HepG2 (cell line): ENCODE measurements around the gene IRF2. TPM values are rescaled to one million over a fixed set of nuclear protein-coding genes. Genes with fewer than 3 reads are reported as not detected.

Source experiments
- ATAC-seq: fragments of 200-7000 bp; cut with Tn5 transposase; 3 replicates; pipeline ENCODE4 v1.9.1; 2020; ENCODE audit warnings: mild to moderate bottlenecking, moderate library complexity
- BruUV-seq: library from RNA; stranded (reverse); fragments of 400-500 nt; replicated peaks from 2 replicates; lab custom pipeline; 2021; lab: Mats Ljungman, UMichigan
- CTCF ChIA-PET: fragments of 300-600 bp; formaldehyde crosslinking; extraction: SDS; loops from one replicate; lab custom pipeline; 2021; ENCODE audit warnings: low total read pairs, inconsistent platforms, low intra/inter-chr PET ratio; lab: Yijun Ruan, JAX
- POLR2A ChIA-PET: fragments of 350-600 bp; sonication (Branson Sonifier 250); formaldehyde crosslinking; loops from one replicate; lab custom pipeline; 2020; ENCODE audit warnings: antibody characterized with exemption, inconsistent platforms; lab: Yijun Ruan, JAX
- DNase-seq: peaks from one replicate; pipeline ENCODE4 v3.0.0-alpha.2; 2015; ENCODE audit warnings: low spot score
- FAIRE-seq: peaks from 3 replicates; lab custom pipeline; 2011; peaks lifted over from hg19 to GRCh38; lab: Jason Lieb, UNC
- H2AFZ ChIP-seq: one replicate; pipeline ENCODE4 v1.6.1; 2011; ENCODE audit warnings: low read length, inconsistent platforms
- H3K27ac ChIP-seq: fragments of 300-600 bp; 3 replicates; pipeline ENCODE4 v1.8.0; 2011; ENCODE audit warnings: mixed run types, mild to moderate bottlenecking, mixed read lengths, low read length, inconsistent platforms; ENCODE audit not compliant: insufficient read depth; ENCODE audit errors: extremely low read length
- H3K27me3 ChIP-seq, 2 experiments: fragments of 200-600 bp in 1 of 2; 2 replicates in 1 of 2; 3 replicates in 1 of 2; pipeline versions ENCODE4 v1.6.0 to v1.8.0; 2011; ENCODE audit warnings: low read length in 2 of 2, mild to moderate bottlenecking in 2 of 2, moderate library complexity in 2 of 2, inconsistent platforms in 1 of 2; ENCODE audit not compliant: insufficient read depth in 2 of 2, control insufficient read depth in 1 of 2
- H3K36me3 ChIP-seq, 2 experiments: fragments of 200-600 bp in 1 of 2; replicated peaks in 1 of 2; 2 replicates in 1 of 2; 3 replicates in 1 of 2; pipeline versions ENCODE4 v1.5.1 to v1.8.0; 2011; ENCODE audit warnings: low read length in 2 of 2, inconsistent platforms in 1 of 2; ENCODE audit not compliant: insufficient read depth in 2 of 2, control insufficient read depth in 1 of 2
- H3K4me1 ChIP-seq: 2 replicates; pipeline ENCODE4 v1.5.1; 2012; ENCODE audit warnings: low read length, inconsistent platforms; ENCODE audit not compliant: insufficient read depth
- H3K4me2 ChIP-seq: 2 replicates; pipeline ENCODE4 v1.6.0; 2011; ENCODE audit warnings: low read depth, low read length, inconsistent platforms
- H3K4me3 ChIP-seq, 3 experiments: fragments of 200-600 bp in 1 of 3; sonication (generic), shearing (Covaris generic) in 1 of 3; replicated peaks in 1 of 3; 2 replicates each; pipeline ENCODE4 v1.5.1; 2011 to 2016; ENCODE audit warnings: low read length in 3 of 3, inconsistent platforms in 2 of 3, low read depth in 2 of 3, mild to moderate bottlenecking in 2 of 3, control low read depth in 1 of 3, mixed read lengths in 1 of 3; ENCODE audit not compliant: insufficient read depth in 1 of 3
- H3K79me2 ChIP-seq: one replicate; pipeline ENCODE4 v1.6.1; 2011; ENCODE audit warnings: low read length, inconsistent platforms; ENCODE audit not compliant: insufficient read depth
- H3K9ac ChIP-seq: 2 replicates; pipeline ENCODE4 v1.6.0; 2011; ENCODE audit warnings: mild to moderate bottlenecking, low read depth, low read length, inconsistent platforms; ENCODE audit not compliant: insufficient read depth
- H3K9me3 ChIP-seq: 2 replicates; pipeline ENCODE4 v1.5.1; 2012; ENCODE audit warnings: mild to moderate bottlenecking, low read length
- H4K20me1 ChIP-seq: 2 replicates; pipeline ENCODE4 v1.6.0; 2011; ENCODE audit warnings: inconsistent platforms, mild to moderate bottlenecking, low read length, moderate library complexity; ENCODE audit not compliant: insufficient read depth
- ESRRA ChIP-seq: sonication (generic); formaldehyde crosslinking; IDR thresholded peaks from 2 replicates; pipeline ENCODE4 v1.5.1; 2020; ENCODE audit warnings: mild to moderate bottlenecking, low read depth, missing genetic modification reagents
- HNRNPLL ChIP-seq: fragments of 200-400 bp; formaldehyde crosslinking; IDR thresholded peaks from 2 replicates; pipeline ENCODE4 v1.6.1; 2017; ENCODE audit warnings: mild to moderate bottlenecking, low read depth, low read length; ENCODE audit not compliant: poor library complexity, severe bottlenecking
- IRF2 ChIP-seq: IDR thresholded peaks from 2 replicates; pipeline ENCODE4 v1.6.1; 2018; ENCODE audit warnings: missing genetic modification reagents, missing compliant biosample characterization
- KDM2A ChIP-seq: sonication (generic); formaldehyde crosslinking; IDR thresholded peaks from 2 replicates; pipeline ENCODE4 v1.4.0; 2020; ENCODE audit warnings: low read depth, missing genetic modification reagents, borderline replicate concordance
- MNT ChIP-seq: fragments of 450-650 bp; IDR thresholded peaks from 2 replicates; pipeline ENCODE4 v1.6.1; 2016
- NCOA1 ChIP-seq: sonication (generic); formaldehyde crosslinking; IDR thresholded peaks from 2 replicates; pipeline ENCODE4 v1.9.0; 2021; ENCODE audit warnings: missing genetic modification reagents
- RFX1 ChIP-seq: fragments of 450-650 bp; IDR thresholded peaks from 2 replicates; pipeline ENCODE4 v1.6.1; 2017
- SNAPC5 ChIP-seq: sonication (generic); formaldehyde crosslinking; IDR thresholded peaks from 2 replicates; pipeline ENCODE4 v1.8.1; 2023; ENCODE audit warnings: mild to moderate bottlenecking, missing genetic modification reagents, borderline replicate concordance
- ZNF207 ChIP-seq: fragments of 450-650 bp; IDR thresholded peaks from 2 replicates; pipeline ENCODE4 v1.6.1; 2016; ENCODE audit warnings: antibody characterized with exemption, borderline replicate concordance
- ZNF451 ChIP-seq: sonication (generic); formaldehyde crosslinking; IDR thresholded peaks from 2 replicates; pipeline ENCODE4 v1.5.0; 2020; ENCODE audit warnings: mild to moderate bottlenecking, missing genetic modification reagents
- ZNF605 ChIP-seq: sonication (generic); formaldehyde crosslinking; IDR thresholded peaks from 2 replicates; pipeline ENCODE4 v1.8.0; 2022; ENCODE audit warnings: mild to moderate bottlenecking, missing genetic modification reagents
- ZSCAN31 ChIP-seq: sonication (generic); formaldehyde crosslinking; IDR thresholded peaks from 2 replicates; pipeline ENCODE4 v1.5.0; 2020; ENCODE audit warnings: low read depth, mild to moderate bottlenecking, missing genetic modification reagents
- WGBS: methylation state at CpG from one replicate; pipeline ENCODE4 v1.1.6; 2017; ENCODE audit warnings: low lambda C conversion rate; 5-methylcytosine and 5-hydroxymethylcytosine counted together
- in situ Hi-C: cut with HindIII; loops from 2 replicates; pipeline ENCODE4 v1.10.0; 2017; ENCODE audit warnings: low pct_unique_long_range_greater_than_20kb; ENCODE audit not compliant: extremely low pct_ligation_motif_present
- intact Hi-C: fragments of 100-400 bp; cut with micrococcal nuclease; formaldehyde crosslinking; loops from one replicate; pipeline ENCODE4 v1.10.0; 2022; ENCODE audit not compliant: unreplicated experiment
- polyA plus RNA-seq, 8 experiments: library from polyadenylated mRNA; depleted of rRNA in 3 of 8; stranded (reverse) in 7 of 8; unstranded in 1 of 8; fragments of >200 nt; fragmentation: Illumina TruSeq in 4 of 8; extraction: Trizol in 4 of 8; gene quantifications; 2 replicates each; pipeline versions ENCODE4 v1.2.1 to v1.2.3, GENCODE V29; 2011 to 2016; ENCODE audit warnings: low read depth in 4 of 8, missing spikeins in 1 of 8, mixed read lengths in 1 of 8; ENCODE audit not compliant: insufficient read depth in 1 of 8
- total RNA-seq, 5 experiments: library from RNA; depleted of rRNA; stranded (reverse); fragments of >200 nt; fragmentation: Illumina TruSeq; extraction: Trizol; gene quantifications; 2 replicates each; pipeline ENCODE4 v1.2.3, GENCODE V29; 2016; ENCODE audit warnings: low read depth in 1 of 5
- TF ChIP-seq, protein P1 (sequence below): sonication (generic); formaldehyde crosslinking; IDR thresholded peaks from 2 replicates; pipeline ENCODE4 v1.8.0; 2022; ENCODE audit warnings: missing genetic modification reagents, mild to moderate bottlenecking, inconsistent platforms, borderline replicate concordance
- TF ChIP-seq, protein P2 (sequence below): sonication (generic); formaldehyde crosslinking; IDR thresholded peaks from 2 replicates; pipeline ENCODE4 v1.8.1; 2023; ENCODE audit warnings: mild to moderate bottlenecking, missing genetic modification reagents

Gene IRF2
- total and polyA plus RNA-seq, 2 of the 13 experiments (the other 11 are each of a cell fraction or from before 2014, with no cell fraction given): 15.5 to 28.8 TPM

DNA sequence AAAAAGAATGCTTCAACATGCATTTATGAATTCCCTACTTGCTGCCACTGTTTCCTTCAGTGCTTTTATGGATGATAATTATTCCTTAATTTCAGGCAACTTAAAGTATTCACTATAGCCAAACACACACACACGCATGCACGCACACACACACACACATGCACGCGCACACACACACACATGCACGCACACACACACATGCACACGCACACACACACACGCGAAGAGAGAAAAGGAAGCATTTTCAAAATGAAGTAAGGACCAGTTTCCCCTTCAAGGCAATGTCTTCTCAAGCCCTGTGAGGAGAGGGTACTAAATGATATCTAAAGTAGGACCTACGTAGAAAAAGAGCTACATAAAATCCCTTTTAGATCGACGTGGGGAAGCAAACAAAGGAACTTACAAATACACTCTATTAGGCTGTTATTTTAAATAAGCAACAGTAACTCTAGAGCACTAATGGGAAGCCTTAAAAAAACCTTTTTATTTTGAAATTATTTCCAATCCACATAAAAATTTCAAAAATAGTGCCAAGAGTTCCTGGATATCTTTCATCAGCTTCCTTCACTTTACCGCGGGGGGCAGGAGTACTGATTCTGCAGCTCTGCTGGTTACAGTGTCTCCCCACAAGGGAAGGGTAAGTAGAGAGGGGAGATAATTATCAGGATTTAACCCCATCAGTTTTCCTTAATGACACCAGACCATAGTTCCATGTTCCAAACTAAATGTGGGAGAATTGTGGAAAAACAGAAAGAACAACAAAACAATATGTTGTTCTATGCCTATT lies 13.7 kb downstream of the IRF2 start:
- ATAC-seq (no peak), DNase-seq (no peak), FAIRE-seq (no peak)
- no peak overlapping the region for H3K4me2 ChIP-seq
- ChIA-PET POLR2A (no interaction called here), CTCF (no interaction called here)
- H3K27ac ChIP-seq: no peak overlapping the region
- WGBS: 96% methylated on average over 13 of the region's 13 CpGs
- peaks cover 75% of the 10 kb centered on the region for H3K79me2 ChIP-seq
- no peak overlapping the region for H3K4me3 ChIP-seq
- TF ChIP-seq NCOA1 (CRISPR knock-in tag) (no peak), MNT (peak; percentile 19; the same call in 1 of the 2 replicates), SNAPC5 (no peak)
- peaks cover 58% of the 10 kb centered on the region for H4K20me1 ChIP-seq
- H3K4me1 ChIP-seq: peaks cover 38% of the 10 kb centered on the region
- no peak overlapping the region for H3K9ac ChIP-seq
- intact Hi-C loops: loop anchor here (10.0 kb wide), 1 partner anchor 1274 kb away; no protein-coding TSS in a partner anchor
- no peak overlapping the region for H2AFZ ChIP-seq
- BruUV-seq: no TSS peak
- in situ Hi-C loops: no loop called here
- peaks cover 0 to 5% of the 10 kb centered on the region in 2 experiments; a peak in 2 of 5 replicates for H3K36me3 ChIP-seq
- no peaks in the 10 kb centered on the region for H3K9me3 ChIP-seq
- no peaks in the 10 kb centered on the region for H3K27me3 ChIP-seq

- no peak overlapping the region for H3K4me2 ChIP-seq
- H3K27ac ChIP-seq: no peak overlapping the region
- BruUV-seq: no TSS peak
- H4K20me1 ChIP-seq: peaks cover 49% of the 10 kb centered on the region
- H3K4me3 ChIP-seq: no peak overlapping the region
- no peak for ATAC-seq
- FAIRE-seq: no peak
- no peak overlapping the region for H3K9ac ChIP-seq
- H2AFZ ChIP-seq: no peak overlapping the region
- intact Hi-C loops: no loop called here
- CTCF ChIA-PET: no interaction called here
- H3K9me3 ChIP-seq: no peaks in the 10 kb centered on the region
- in situ Hi-C loops: no loop called here
- no peaks in the 10 kb centered on the region for H3K27me3 ChIP-seq
- H3K79me2 ChIP-seq: peaks cover 77% of the 10 kb centered on the region
- peaks cover 25% of the 10 kb centered on the region for H3K4me1 ChIP-seq
- peaks cover 0 to 5% of the 10 kb centered on the region in 2 experiments; a peak in 3 of 5 replicates for H3K36me3 ChIP-seq
- 96% methylated on average over 3 of the region's 3 CpGs for WGBS
- DNase-seq: no peak
- POLR2A ChIA-PET: no interaction called here
- TF ChIP-seq ZNF207: no peak
- TF ChIP-seq ZSCAN31 (CRISPR knock-in tag): no peak
- no peak for TF ChIP-seq ZNF605 (CRISPR knock-in tag)
- TF ChIP-seq, protein P1, sequence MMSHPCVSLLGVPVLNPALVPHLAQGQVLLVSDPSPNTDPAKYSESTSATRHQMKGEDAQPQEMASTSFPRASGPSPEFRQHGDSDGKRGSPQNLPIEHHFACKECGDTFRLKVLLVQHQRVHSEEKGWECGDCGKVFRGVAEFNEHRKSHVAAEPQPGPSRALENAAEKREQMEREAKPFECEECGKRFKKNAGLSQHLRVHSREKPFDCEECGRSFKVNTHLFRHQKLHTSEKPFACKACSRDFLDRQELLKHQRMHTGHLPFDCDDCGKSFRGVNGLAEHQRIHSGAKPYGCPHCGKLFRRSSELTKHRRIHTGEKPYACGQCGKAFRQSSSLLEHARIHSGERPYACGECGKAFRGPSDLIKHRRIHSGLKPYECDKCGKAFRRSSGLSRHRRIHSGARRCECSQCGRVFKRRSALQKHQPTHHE (CRISPR knock-in tag): no peak
- TF ChIP-seq, protein P2, sequence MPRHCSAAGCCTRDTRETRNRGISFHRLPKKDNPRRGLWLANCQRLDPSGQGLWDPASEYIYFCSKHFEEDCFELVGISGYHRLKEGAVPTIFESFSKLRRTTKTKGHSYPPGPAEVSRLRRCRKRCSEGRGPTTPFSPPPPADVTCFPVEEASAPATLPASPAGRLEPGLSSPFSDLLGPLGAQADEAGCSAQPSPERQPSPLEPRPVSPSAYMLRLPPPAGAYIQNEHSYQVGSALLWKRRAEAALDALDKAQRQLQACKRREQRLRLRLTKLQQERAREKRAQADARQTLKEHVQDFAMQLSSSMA: no peak
- TF ChIP-seq HNRNPLL: no peak
- TF ChIP-seq RFX1: no peak
- TF ChIP-seq IRF2 (CRISPR knock-in tag): no peak
- no peak for TF ChIP-seq KDM2A (CRISPR knock-in tag)
- no peak for TF ChIP-seq ESRRA (CRISPR knock-in tag)
- TF ChIP-seq ZNF451 (CRISPR knock-in tag): no peak
Measured at GRCh38 chr4:184459413-184459812, 14.9 kb downstream of the IRF2 start.
